Breast epithelium (tissue), 3 donors: Measurements from ENCODE around the gene HGF.

Experiments used
- CTCF ChIP-seq, 3 donors: fragments of 450-650 bp; IDR thresholded peaks; one replicate each; pipeline ENCODE4 v1.5.1; 2016 to 2017; ENCODE audit warnings: antibody characterized with exemption in 3 of 3, mild to moderate bottlenecking in 3 of 3, moderate library complexity in 3 of 3
- POLR2A ChIP-seq: fragments of 450-650 bp; IDR thresholded peaks from one replicate; pipeline ENCODE4 v1.6.1; 2016; ENCODE audit warnings: antibody characterized with exemption, mild to moderate bottlenecking, moderate library complexity
- POLR2AphosphoS5 ChIP-seq, 3 donors: sonication (generic); formaldehyde crosslinking; IDR thresholded peaks; one replicate each; pipeline ENCODE4 v1.6.1; 2017; ENCODE audit warnings: antibody characterized with exemption in 3 of 3

DNA sequence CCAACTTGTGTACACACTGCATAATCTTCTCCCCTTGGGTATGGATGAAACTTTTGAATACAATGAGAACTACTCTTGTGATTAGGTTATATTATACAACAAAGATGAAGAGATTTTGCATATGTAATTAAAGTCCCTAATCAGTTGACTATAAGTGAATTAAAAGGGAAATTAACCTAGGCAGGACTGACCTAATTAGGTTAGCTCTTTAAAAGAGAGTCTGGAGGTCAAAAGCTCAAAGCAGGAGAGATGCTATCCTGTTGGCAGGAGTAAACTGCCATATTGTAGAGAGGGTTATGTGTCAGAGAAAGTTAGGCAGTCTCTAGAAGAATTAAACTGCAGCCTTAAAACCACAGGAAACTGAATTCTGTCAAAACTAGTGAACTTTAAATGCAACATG, 29.4 kb downstream of the HGF start:
- no peak for TF ChIP-seq CTCF (IDR thresholded peaks at IDR 0.05)
- TF ChIP-seq POLR2AphosphoS5 (IDR thresholded peaks at IDR 0.05): no peak
- no peak for TF ChIP-seq POLR2A
